Activated T-helper 9 cell treated with anti-CD3 and anti-CD28 coated beads, Interleukin-2, amount 50 U/mL, for 16 hours (primary cell): ENCODE measurements around the gene HSD11B1.

ENCODE experiments used
- DNase-seq: peaks from one replicate; pipeline ENCODE4 v3.0.0-alpha.2; 2020; ENCODE audit warnings: low read depth

The HSD11B1 gene

DNA sequence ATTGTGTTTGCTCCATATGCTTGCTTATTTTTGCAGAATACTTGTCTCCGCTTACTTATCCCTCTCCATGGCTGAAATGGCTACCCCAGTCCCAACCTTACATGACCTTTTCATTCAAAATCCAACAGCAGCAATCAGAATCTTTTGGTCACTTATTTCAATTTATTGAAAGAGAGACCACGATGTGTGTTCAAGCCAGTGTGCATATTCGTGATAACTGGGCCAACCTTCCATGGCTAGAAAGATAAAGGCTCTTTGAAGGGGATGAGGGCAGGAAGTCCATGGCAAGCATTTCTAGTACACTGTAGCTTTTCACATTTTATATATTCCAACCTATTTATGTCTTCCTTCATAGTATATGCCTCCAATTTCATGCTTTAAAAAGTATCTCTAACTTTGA is 23.1 kb downstream of the HSD11B1 start:
- no peak for DNase-seq

DNA sequence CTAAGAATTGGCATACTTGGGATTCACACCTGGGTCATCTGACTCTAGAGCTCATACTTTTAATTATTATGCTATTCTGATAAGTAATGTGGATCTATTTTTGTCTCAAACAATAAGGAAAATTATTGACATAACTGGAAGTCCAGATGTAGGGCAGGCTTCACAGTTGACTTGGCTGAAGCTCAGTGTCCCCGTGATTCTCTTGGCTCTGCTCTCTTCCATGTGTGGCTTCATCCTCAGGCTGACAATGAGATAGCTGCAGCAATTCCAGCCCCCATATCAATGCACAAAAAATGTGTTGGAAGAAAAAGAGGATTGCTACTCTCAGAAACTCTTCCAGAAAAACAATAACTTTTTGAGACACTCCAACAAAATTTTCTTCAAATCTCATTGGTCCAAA is 23.8 kb downstream of the HSD11B1 start:
- no peak for DNase-seq

DNA sequence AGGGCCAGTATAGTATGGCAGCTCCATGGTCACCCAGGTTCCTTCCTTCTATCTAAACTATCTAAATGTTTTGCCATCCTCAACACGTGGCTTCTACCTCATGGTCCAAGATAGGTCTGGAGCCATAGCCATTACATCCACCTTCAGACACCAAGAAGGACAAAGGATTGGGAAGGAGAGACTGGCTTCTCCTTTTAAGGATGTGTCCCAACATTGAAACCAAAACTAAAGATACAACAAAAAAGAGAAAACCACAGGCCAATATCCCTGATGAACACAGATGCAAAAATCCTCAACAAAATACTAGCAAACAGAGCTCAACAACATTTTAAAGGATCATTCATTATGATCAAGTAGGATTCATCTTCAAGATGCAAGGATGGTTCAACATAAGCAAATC is 24.8 kb downstream of the HSD11B1 start:
- DNase-seq: no peak

DNA sequence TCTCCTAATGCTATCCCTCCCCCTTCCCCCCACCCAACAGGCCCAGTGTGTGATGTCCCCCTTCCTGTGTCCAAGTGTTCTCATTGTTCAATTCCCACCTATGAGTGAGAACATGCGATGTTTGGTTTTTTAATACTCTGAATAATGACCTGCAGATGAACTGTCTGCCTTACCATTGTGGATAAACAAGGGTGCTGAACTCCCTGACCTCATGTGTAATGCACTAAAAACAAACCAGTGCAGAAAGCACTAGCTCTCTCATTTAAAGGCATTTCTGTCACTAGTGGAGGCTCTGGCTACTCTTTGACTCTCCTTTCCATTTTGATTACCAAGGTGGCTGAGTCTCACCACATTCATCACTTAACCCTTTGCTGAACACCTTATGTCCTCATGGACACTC is 28.1 kb downstream of the HSD11B1 start:
- DNase-seq: no peak

DNA sequence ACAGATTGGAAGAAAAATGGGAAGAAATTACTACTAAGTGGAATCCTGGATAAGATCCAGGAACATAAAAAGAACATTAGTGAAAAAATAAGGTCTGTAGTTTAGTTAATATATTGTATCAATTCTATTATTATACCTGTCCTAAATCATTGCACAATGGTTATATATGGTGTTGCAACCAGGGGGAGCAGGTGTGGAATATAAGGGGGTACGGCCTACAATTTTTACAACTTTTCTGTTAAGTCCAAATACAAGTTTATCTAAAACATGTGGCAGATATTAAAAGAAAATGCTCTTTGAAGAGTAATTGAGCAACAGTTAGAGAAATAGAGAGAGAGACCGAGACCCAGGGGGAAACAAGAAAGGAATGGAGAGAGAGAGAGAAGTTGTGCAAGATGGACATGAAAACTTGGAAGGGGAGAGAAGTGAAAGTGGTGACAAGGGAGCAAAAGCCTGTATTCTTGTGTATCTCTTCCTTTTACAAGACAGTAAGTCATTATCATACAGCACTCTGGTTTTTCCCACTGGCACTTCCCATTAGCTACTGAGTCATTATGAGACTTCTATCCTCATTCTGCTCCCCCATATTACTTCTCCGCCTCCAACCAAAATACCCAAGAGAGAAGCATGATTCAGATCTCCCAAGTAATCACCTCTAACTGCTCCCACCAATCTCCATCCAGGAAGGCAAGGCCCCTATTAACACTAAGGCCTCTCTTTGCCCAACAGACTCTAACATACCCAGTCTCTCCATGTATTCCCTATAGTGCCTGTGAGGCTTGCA is 29.0 kb downstream of the HSD11B1 start:
- no peak for DNase-seq

DNA sequence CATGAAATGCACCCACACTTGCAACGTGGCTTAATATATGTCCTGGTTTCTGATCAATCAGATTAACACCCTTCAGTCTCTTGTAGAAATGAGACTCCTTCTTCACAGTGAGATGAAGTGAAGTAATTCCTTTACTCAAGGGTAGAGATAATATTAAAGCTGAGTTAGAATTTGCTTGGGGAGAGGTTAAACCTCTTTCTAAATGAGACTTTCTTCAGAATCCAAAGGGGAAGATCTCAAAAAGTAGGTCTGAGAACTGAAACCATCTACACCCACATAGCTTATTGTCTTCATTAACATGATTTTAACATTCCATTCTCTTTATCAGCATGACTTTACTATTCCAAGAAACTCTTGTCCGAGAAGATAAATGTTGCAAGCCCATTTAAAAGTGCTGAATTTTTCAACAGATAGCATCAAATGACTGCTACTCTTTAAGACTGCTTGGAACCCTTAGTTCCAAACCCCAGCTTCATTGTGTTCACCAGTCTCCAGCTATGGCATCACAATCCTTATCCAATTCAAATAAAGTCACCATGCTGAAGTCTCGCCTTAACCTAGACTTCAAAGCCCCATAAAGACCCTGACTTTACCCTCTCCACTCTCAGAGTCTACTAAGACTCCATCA is 32.0 kb downstream of the HSD11B1 start:
- no peak for DNase-seq

DNA sequence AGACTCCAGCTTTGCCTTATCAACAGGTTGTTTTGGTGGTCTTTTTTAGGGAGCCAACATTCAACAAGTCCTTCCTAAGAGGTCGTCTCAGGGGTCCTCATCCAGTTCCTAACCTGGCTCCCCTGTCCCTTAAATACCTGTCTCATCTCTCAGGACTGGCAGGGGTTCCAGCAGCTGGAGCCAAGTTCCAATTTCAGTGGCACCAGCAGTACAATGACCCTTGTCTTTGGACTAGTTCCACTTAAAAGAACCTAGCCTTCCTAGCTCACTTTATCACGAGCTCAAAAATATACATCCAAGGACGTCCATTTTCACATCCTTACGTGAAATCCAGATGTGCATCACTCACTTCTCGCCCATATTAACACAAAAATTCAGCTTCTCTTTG is 32.5 kb downstream of the HSD11B1 start:
- no peak for DNase-seq

DNA sequence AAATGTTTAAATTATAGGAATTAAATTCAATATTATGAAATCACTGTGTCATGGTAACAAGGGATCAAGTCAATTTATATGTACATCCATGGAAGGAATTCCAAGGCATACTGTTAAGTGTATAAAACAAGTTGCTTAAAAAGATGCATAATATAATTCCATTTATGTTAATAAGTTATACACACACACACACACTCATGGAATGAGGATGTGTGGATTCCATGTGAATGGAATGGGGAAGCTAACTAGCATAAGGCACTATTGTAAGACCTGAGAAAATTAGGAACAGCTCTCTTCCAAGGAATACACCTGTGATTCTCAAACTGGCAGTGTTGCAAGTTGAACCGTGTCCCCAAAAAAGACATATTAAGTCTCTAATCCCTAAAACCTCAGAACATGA is 33.6 kb downstream of the HSD11B1 start:
- no peak for DNase-seq

DNA sequence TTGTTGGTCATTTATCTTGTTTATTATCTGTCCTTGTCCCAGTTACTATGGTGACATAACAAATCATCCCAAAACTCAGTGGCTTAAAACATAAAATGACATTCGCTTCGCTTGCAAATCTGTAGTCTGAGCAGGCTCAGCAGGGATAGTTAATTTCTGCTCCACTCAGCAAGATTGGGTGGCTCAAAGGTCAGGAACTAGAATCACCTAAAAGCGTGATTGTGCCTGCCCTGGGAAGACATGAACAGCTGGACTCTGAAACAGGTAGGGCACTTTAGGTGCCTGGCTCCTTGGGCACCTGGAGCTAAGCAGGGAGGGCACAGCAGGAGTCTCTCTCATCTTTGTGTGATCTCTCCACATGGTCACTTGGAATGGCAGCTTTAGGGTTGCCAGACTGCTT is 36.5 kb downstream of the HSD11B1 start:
- no peak for DNase-seq

DNA sequence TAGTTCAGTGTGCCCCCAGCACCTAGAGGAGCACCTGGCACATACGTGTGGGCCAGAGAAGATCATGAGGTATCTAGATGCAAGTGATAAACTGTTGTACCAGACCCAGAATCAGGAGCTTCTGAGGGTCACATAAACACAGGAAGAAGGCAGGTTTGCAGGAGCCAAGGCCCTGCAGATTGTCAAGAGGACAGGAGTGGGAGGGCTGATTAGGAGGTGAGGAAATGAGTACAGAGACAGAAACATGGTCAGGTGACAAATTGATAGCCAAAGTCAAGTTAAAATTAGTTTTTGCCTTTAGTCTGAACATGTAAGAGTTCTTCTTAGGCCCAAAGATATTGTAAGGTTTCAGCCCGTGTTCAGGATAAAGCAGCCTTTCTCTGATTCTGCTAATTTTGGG is 37.2 kb downstream of the HSD11B1 start:
- no peak for DNase-seq

DNA sequence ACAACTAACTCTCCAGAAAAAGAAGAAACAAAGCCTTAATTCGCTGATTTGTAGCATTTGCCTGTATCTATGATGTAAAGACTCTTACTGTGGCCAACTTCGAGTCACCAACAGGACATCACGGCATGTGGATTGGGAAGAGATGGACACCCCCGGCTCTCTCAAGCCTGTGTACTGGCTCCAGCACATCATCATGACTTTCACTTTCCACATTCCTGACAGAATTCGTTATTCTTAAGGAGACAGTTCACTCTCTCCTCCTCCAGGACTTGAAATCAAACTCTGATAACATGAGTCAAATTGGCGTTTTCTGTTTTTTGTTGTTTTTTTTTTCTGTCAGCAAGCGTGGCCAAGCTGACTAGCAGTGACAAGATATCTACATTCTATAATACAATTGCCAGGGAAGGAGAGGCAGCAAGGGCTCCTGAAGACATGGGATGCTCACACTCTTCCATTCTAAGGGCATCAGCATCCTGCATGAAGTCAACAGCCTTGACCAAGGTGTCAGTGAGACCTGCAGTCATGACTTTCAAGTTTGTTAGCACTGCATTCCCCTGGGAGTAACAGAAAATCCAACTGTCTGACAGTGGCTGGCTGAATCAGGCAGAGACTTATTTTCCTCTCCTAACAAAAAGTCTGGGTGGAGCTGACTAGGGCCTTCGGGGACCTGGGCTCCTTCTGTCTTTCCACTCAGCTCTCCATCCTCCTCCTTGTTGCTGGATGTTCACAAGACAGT is 37.9 kb downstream of the HSD11B1 start:
- no peak for DNase-seq

DNA sequence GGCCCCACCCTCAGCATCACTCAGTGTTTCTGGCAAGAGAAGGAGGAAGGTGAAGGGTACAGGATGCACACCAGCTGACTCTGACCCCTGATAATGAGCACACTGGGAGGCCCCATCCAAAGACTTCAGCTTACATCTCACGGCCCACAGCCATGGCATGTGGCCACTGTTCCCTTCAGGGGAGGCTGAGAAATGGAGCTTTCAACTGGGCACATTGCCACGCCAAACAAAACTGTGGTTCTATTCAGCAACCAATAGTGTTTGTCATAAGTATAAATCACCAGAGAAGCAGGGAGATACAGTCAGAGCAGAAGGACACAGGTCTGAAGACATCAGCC is 38.5 kb downstream of the HSD11B1 start:
- no peak for DNase-seq

DNA sequence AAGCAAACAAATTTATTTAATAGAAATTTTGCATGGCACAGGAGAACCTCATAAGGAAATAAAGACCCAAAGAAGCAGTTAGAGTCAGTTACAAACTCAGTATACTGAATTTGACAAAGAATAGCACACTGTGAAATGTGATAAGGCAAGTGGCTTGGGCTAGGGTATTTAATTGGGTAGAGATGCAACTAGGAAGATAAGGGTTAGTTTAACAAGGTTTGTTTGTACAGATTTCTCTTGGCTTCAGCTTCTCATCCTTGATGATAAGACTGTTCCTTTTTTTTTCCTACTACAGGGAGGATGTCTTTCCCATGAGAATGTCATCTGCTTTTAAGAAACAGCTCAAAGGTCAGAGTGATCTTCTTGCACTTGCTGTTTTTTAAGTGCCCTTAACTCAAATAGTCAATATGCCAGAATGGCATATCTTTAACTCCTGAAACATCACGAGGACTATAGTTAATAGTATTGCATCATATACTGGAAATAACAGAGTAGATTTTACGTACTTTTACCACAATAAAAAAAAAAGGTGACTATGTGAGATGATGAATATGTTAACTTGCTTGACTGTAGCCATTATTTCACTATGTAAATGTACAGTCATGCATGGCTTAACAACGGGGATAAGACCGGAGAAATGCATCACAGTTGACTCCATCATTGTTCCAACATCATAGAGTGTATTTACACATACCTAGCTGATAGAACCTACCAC is 42.0 kb downstream of the HSD11B1 start:
- DNase-seq: no peak

DNA sequence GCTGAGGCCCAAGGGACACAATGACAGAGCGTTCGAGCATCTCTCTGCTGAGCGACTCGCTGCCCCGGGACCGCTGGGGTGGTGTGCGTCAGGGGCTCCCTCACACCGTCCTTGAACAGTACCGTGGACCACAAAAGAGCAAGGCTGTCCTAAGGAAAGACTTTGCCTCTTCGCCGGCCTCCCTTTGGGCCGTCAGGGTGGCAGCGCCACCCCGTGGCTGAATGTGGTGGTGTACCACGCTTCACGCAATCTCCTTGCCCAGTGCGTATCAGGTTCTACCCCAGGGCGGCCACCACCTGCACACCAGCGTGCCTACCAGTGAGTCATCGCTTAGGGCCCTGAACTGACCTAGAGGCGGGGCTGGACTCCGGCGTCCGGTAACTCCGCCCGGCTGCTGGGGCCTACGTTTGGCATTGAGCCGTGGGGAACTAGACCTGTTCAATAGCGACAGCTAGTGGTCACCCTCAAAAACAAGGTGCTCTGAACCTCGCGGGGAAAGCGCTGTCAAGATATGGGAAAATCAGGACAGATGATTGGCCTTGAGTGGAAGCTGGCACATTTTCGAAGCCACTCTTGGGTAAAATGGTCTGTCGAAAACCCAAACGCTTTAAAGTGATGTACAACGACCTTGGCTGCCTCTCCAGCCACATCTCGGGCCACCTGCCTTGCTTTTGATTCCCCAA is 43.1 kb downstream of the HSD11B1 start:
- peak; percentile 76 for DNase-seq

DNA sequence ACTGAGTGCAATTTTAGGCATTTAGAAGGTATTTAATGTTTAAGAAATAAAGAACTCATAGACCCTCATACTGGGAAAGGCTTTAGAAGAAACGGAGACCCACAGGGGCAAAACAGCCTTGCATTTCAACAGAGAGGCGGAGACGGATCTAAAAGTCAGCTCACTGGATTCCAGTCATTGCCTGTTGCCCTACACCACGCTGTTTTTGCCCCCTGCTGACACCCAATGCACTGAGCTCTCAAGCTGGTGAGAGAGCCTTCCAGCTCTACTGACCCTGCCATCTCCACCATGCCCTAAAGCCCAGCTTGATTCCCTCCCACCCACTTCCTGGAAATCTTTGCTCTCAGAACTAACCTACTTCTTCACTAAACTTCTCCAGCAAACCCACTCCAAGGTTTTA is 44.0 kb downstream of the HSD11B1 start:
- no peak for DNase-seq

DNA sequence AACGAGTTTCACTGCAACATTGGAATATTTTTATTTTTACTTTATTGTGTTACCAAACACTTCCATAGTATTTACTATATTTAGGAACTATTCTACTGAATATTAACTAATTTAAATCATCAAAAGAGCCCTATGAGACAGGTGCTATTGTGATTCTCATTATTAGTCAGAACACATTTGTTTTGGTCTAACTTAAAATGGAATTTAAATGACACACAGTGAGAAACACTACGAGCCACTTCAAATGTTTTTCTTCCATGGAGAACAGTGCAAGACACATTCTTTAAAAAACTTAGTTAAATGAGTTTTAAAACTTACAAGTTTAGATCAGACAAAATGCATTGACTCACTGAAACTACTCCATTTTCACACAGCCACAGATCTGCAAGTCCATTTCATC is 44.6 kb downstream of the HSD11B1 start:
- no peak for DNase-seq

DNA sequence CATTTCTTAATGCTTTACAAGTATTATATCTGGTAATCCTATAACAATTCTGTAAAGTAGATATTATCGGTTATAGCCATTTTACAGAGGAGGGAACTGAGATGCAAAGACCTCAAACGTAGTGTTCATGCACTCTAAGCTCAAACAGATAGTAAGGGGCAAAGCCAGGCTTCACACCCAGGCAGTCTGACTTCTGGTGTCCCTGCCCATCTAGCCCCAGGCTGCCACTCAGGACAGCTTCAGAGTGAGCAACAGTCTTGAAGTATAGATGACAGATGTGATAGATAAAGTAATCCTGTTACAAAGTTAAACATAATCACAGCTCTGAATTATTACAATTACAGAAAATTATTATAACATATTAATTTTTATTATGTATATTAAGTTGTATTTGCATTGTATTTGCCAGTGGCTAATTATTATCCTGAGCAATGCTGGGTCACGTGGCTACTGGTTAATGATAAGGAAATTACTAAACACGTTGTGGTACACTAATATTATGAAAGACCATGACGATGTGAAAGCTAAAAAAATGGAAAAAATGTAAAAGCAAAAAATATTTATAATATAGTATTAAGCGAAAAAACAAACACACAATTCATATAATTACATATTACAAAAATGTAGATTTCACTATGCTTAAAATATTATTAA is 45.2 kb downstream of the HSD11B1 start:
- DNase-seq: no peak

DNA sequence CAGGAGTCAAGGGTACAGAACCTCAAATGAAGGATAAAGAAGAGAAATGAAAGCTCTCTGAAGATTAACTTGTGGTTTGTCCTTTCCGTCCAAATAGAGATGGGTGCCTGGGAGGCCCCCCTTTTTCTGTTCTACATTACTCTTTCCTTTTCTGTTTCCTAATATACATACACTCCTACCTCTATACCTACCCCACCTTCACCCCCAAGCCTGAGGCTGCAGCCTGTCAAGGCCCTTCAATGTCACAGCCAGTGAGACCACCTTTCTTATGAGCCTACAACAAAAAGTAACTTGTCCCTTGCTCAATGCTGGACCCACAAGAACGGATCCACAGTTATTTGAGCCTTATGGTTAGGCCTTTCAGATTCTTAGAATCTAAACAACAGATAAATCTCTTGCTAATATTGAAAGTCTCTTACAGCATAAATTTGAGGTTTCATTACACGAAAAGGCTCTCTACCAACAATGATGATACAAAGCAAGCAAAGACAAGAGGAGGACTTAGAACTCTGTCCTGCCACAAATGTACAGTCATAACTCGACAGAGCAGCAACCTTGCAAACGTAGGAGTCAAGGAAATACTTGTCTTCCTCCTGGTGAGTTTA is 47.1 kb downstream of the HSD11B1 start:
- peak; percentile 23 for DNase-seq

DNA sequence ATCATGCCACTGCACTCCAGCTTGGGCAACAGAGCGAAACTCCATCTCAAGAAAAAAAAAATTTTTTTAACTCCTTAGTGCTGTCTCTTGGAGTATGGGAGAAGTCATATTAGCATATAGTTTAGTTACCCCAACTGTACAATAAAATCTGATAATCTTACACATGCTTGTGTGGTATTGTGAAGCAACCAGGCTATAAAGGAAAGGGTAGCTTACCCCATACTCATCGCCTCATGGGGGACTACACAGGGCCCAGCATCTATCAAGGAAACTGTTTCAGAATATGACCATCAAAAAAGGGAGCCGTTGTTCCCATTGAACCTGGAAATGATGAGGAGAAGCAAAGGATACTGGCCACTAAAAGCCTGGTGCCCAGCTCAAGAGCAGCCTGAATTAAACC is 48.2 kb downstream of the HSD11B1 start:
- no peak for DNase-seq

DNA sequence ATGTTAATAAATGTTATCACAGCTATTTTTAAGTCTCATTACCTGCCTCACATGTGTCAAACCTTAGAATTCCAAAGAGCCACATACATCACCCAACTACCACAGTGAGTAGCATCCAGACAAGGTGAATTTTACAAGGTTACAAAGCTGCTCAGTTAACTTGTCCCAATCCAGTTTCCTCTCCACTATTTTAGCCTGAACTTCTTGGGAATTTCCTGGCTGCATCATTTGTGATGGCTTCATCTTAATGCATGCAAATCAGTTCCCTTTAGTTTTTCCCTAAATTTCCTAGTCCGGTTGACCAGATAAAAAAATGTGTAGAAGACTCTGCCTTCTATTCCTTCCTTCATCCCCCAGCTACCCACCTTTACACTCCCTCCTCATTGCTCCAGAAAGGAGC is 50.6 kb downstream of the HSD11B1 start:
- no peak for DNase-seq

DNA sequence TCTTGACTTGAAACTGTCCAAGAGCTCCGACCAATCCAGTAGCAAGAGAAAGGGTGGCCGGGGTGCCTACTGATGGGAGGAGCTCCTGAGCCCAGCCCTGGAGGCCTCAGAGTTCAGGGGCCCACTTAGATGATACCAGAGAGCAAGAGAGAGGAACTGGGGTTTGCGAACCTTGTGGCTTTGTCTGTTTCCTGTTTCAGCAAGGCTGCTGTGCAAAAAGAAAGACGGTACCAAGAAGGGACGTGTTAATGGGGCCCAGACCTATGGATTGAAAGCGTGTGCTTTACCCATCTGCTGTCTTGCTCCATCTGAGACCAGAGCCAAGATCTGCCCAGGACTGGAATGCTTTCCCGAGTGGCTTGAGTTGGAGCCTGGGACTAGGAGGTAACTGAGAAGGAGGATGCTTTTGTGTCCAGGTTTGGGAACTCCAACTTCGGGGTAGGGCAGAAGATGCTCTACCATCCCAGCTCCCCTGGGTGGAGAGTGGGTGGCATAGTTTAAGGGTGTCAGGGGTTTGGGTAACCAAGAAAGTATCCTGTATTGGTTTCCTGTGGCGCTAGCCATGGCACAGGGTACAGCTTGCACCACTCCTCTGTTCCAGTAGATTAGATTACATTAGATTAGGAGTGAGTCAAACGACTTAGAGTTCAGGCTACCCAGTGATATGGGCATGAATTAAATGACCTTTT is 51.4 kb downstream of the HSD11B1 start, which contains the start of gene TRAF3IP3:
Gene TRAF3IP3 (plus strand): TSS at position 128 of the 689 bp plus-strand sequence. CDS start 3,987 bp downstream, outside the sequence.
- DNase-seq: peak; percentile 55
